ENCODE results near the gene ADM2.

ADM2 gene

GRCh38 chr22:50523806-50524675 lies 42.7 kb downstream of the ADM2 start:
- DNase-seq (ENCODE audit: low read depth in 2 of 2, low spot score in 1 of 2): no peak

- DNase-seq (ENCODE audit: low read depth in 2 of 2, low spot score in 1 of 2): no peak
Observed at GRCh38 chr22:50524676-50525103, 43.3 kb downstream of the ADM2 start.

GRCh38 chr22:50525104-50525857 lies 43.9 kb downstream of the ADM2 start, which contains the start of gene SCO2:
TSS of gene SCO2 (minus strand) at chr22:50525598. CDS start at chr22:50524411, 1,187 bp downstream.
- DNase-seq (ENCODE audit: low read depth in 2 of 2, low spot score in 1 of 2): peak; percentile 92 to 96

- DNase-seq (ENCODE audit: low read depth in 2 of 2, low spot score in 1 of 2): no peak
Observed at GRCh38 chr22:50525858-50526107, 44.4 kb downstream of the ADM2 start.

GRCh38 chr22:50526108-50526833 lies 44.9 kb downstream of the ADM2 start:
- DNase-seq (ENCODE audit: low read depth in 2 of 2, low spot score in 1 of 2): peak in 1 of 2 donors; percentile 69

GRCh38 chr22:50526834-50527801 lies 45.8 kb downstream of the ADM2 start:
- DNase-seq (ENCODE audit: low read depth in 2 of 2, low spot score in 1 of 2): no peak

- no peak for DNase-seq (ENCODE audit: low read depth in 2 of 2, low spot score in 1 of 2)
Observed at GRCh38 chr22:50527921-50528681, 46.8 kb downstream of the ADM2 start.

- no peak for DNase-seq (ENCODE audit: low read depth in 2 of 2, low spot score in 1 of 2)
Observed at GRCh38 chr22:50528682-50529415, 47.5 kb downstream of the ADM2 start.

GRCh38 chr22:50529416-50529896 lies 48.1 kb downstream of the ADM2 start:
- no peak for DNase-seq (ENCODE audit: low read depth in 2 of 2, low spot score in 1 of 2)

- DNase-seq (ENCODE audit: low read depth in 2 of 2, low spot score in 1 of 2): peak in 1 of 2 donors; percentile 36
Observed at GRCh38 chr22:50529897-50530579, 48.7 kb downstream of the ADM2 start, which contains the start of gene TYMP. TSS of gene TYMP (minus strand) at chr22:50530012. CDS start at chr22:50529709, 303 bp downstream.

- DNase-seq (ENCODE audit: low read depth in 2 of 2, low spot score in 1 of 2): no peak
Observed at GRCh38 chr22:50530580-50530876, 49.2 kb downstream of the ADM2 start.

GRCh38 chr22:50530877-50531545 lies 49.7 kb downstream of the ADM2 start:
- DNase-seq (ENCODE audit: low read depth in 2 of 2, low spot score in 1 of 2): peak in 1 of 2 donors; percentile 73

- DNase-seq (ENCODE audit: low read depth in 2 of 2, low spot score in 1 of 2): peak in 1 of 2 donors; percentile 43
Observed at GRCh38 chr22:50531546-50531961, 50.2 kb downstream of the ADM2 start.

- no peak for DNase-seq (ENCODE audit: low read depth in 2 of 2, low spot score in 1 of 2)
Observed at GRCh38 chr22:50531962-50532674, 50.8 kb downstream of the ADM2 start.

GRCh38 chr22:50532824-50533796 lies 51.8 kb downstream of the ADM2 start:
- DNase-seq (ENCODE audit: low read depth in 2 of 2, low spot score in 1 of 2): no peak
